ENCODE data around the gene RPS19. TPM values are rescaled to one million over a fixed set of nuclear protein-coding genes. Genes with fewer than 3 reads are reported as not detected.
A peak's percentile ranks its signal among the peaks of the same experiment; 100 is the strongest.

The RPS19 gene
- 1,113 and 1,209 TPM in 2 replicates for total RNA-seq

DNA sequence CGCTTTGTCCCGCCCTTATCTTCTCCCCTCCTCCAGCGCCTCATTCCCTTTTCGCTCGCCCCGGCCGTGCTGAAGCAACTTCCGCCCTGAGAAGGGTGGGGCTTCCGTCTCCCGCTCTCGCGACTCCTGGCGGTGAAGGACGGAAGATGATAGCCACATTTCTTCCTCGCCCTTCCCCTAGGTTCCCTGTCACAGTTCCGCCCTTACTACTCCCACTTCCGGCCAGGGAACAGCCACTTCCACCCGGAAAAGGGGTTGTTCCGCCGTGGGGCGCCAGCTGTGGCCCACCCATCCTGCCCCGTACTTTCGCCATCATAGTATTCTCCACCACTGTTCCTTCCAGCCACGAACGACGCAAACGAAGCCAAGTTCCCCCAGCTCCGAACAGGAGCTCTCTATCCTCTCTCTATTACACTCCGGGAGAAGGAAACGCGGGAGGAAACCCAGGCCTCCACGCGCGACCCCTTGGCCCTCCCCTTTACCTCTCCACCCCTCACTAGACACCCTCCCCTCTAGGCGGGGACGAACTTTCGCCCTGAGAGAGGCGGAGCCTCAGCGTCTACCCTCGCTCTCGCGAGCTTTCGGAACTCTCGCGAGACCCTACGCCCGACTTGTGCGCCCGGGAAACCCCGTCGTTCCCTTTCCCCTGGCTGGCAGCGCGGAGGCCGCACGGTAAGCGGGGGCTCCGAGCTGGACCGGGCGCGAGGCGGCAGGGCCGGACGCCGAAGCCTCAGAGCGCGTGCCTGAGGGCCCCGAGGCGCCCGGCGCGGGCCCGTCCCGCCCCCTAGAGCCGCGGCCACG is at the start of gene RPS19:
RPS19 (plus strand) TSS at position 638 of the 801 bp plus-strand sequence. CDS start 520 bp downstream, outside the sequence.
- DNase-seq (ENCODE audit: low read depth in 2 of 2) = peak; percentile 98 to 99

GRCh38 chr19:41810301-41810700 is 49.8 kb upstream of the RPS19 start:
- DNase-seq (ENCODE audit: low read depth in 2 of 2) = no peak

GRCh38 chr19:41811036-41811435 is 49.0 kb upstream of the RPS19 start:
- no peak for DNase-seq (ENCODE audit: low read depth in 2 of 2)

GRCh38 chr19:41811981-41812380 is 48.1 kb upstream of the RPS19 start:
- no peak for DNase-seq (ENCODE audit: low read depth in 2 of 2)

DNA sequence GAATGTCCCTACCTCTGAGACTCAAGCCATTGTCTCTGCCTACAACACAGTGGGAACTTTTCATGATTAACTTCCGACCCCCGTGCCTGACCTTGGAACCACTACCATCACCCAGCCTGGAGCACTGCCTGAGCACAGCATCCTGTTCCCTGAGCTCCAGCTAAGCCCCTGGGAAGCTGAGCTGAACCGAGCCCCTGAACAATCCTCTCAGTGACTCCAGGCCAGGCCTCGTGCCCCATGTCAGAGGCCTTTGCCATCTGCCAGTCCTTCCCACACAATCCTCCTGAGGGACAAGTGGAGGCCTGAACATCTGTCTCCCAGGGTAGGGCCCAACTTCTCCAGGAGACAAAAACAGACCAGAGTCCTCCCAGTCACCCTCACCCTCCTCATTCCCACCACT is 46.1 kb upstream of the RPS19 start:
- DNase-seq (ENCODE audit: low read depth in 2 of 2) = no peak

DNA sequence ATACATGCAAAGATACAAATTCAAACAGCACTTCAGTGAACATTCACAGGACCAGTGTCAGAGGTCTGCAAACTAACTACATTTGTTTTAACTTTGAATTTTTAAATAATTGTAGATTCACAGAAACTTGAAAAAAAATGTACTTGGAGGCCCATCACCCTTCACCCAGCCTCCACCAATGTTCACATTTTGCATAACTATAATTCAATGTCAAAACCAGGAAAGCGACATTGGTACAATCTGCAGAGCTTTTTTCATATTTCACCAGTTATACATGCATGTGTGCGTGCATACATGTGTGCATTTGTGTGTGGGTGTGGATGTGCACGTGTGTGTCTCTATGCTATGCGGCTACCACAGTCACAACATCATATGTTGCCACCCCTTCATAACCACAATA is 44.8 kb upstream of the RPS19 start:
- no peak for DNase-seq (ENCODE audit: low read depth in 2 of 2)

GRCh38 chr19:41816761-41817160 is 43.3 kb upstream of the RPS19 start:
- DNase-seq (ENCODE audit: low read depth in 2 of 2) = peak in 1 of 2 donors; percentile 63

GRCh38 chr19:41821003-41821735 is 38.9 kb upstream of the RPS19 start:
- DNase-seq (ENCODE audit: low read depth in 2 of 2) = peak; percentile 52 to 76

DNA sequence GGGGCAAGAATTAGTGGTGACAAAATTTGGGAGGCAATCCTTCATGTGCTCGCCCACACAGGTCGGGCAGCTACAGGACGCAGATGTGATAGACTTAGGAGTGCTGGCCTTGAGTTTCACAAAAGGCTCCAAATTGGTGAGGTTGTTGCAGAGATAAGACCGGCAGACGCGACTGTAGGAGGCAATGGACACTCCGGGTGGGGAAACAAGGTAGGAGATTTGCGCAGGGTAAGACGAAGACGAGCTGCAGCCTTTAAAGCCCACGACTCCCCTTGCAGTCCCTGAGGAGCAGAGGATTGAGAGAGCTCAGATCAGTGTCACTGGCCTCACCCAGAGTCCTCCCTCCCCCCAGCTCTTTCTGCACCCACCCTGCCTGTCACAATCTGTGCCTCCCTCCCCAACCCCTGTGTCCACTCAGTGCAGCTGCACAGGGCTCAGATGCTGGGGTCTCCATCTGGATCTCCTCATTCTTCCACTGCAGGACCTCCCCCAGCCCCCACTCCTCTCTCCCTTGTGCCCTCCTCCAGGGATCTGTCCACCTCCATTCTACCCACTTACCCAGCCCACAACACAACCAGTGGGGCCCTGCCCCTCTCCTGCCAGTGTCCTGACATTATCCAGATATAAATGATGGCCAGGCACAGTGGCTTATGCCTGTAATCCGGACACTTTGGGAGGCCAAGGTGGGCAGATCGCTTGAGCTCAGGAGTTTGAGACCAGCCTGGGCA is 21.9 kb upstream of the RPS19 start:
- no peak for DNase-seq (ENCODE audit: low read depth in 2 of 2)

- DNase-seq (ENCODE audit: low read depth in 2 of 2) = no peak
Observed at GRCh38 chr19:41839211-41839610, 20.8 kb upstream of the RPS19 start.

DNA sequence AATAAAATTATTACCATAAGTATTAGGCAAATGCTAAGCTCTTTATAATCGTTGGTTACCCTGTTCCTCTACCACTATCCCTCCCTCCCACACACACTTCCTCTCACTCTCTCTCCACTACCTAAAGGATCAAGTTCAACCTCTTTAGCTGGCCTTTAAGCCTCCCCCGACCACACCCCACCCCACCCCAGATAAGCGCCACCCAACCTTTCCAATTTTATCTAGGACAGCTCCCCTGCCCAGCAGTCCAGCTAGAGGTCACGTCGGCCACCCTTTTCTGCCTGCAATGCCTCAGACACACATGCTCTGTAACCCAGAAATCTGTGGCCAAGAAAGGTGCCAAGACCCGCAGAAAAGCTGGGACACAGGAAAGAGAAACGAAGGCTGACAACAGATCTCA is 16.7 kb upstream of the RPS19 start:
- no peak for DNase-seq (ENCODE audit: low read depth in 2 of 2)

- DNase-seq (ENCODE audit: low read depth in 2 of 2) = no peak
Observed at GRCh38 chr19:41844601-41845000, 15.5 kb upstream of the RPS19 start, which contains the start of gene LYPD4. Gene LYPD4, minus strand, starts transcription at chr19:41844683. Its CDS starts 5,398 bp downstream, at chr19:41839285.

GRCh38 chr19:41845001-41845050 is 15.2 kb upstream of the RPS19 start, which contains the start of gene DMRTC2:
Gene DMRTC2, plus strand, starts transcription at chr19:41845042. Its CDS starts 2,387 bp downstream, at chr19:41847429.
- no peak for DNase-seq (ENCODE audit: low read depth in 2 of 2)

DNA sequence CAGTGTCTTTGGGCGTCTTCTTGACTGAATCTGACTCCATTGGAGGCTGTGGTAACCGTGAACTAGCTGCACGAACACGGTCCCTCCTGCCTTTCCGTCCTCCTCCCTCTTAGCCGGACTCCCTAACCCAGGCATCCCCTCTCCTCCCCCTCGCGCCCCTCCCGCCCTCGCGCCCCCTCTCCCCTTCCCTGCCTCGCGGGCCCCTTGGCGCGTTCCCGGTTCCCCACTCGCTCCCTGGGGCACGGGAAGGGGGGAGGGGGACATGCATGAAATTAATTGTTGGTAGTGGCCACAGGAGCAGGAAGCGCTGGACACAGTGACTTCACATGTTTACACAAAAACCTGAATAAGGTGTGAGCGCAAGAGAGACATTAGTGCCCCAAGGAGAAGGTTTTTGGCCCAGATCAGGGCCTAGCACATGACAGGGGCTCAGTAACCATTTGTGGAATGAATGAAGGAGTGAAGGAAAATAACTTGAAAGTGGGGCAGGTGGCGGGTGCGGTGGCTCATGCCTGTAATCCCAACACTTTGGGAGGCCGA is 14.9 kb upstream of the RPS19 start:
- no peak for DNase-seq (ENCODE audit: low read depth in 2 of 2)

DNA sequence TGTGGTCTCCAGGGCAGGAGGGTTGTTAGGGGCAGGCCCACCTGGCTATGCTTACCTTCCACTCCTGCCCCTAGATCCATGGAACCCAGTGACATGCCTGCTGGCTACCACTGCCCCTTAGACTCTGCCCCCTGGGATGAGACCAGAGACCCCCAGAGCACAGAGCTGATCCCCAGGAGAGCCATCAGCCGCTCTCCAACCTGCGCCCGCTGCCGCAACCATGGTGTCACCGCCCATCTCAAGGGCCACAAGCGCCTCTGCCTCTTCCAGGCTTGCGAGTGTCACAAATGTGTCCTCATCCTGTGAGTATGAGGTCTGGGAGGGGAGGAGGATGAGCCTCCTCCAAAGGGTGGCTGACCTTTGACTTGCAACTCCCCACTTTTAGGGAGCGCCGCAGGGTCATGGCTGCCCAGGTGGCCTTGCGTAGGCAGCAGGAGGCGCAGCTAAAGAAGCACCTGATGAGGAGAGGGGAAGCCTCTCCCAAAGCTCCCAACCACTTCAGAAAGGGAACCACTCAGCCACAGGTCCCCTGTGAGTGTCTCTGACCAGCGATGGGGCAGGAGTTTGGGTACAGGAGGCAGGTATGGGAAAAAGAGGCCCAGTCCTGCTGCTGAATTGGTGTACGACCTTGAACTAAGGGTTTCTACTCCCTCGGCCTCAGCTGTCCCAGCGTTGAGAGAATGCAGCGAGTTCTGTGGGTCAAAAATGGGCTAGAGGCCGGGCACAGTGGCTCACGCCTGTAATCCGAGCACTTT is 12.5 kb upstream of the RPS19 start:
- DNase-seq (ENCODE audit: low read depth in 2 of 2) = no peak

GRCh38 chr19:41848666-41849065 is 11.4 kb upstream of the RPS19 start:
- DNase-seq (ENCODE audit: low read depth in 2 of 2) = no peak

DNA sequence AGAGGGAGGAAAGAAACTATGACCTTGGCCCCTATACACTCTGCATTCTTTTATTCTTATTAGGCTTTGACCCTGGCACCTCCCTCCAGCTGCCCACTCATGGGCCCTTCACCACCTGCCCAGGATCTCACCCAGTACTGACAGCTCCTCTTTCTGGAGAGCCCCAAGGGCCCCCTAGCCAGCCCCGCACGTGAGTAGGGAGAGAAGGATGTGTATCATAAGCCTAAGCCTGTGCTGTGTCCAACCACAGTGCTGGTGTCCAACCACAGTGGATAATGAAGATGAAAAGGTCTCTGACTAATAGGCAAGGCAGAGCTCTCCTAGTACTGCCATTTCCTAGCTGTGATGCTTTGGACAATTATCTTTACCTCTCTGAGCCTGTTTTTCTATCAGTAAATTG is 11.0 kb upstream of the RPS19 start:
- DNase-seq (ENCODE audit: low read depth in 2 of 2) = no peak

GRCh38 chr19:41850381-41850780 is 9.7 kb upstream of the RPS19 start:
- DNase-seq (ENCODE audit: low read depth in 2 of 2) = no peak

GRCh38 chr19:41851456-41851855 is 8.6 kb upstream of the RPS19 start:
- DNase-seq (ENCODE audit: low read depth in 2 of 2) = no peak

DNA sequence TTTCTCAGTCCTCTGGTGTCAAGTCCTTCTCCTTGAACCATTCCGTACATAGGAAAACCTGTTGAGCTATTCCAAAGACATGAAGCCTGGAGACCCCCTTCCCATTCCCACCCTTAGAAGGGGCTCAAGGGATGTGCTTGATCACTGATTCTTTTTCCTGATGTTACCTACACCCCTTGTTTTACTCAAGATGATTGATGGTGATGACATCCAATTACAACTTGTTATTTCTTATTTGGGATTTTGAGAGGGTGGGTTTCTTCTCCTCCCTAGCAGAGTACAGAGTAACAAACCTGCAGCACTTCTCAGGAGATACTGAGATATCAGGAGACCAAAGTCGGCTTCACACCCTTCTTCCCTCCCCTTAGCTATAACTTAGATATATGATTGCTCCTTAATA is 6.7 kb upstream of the RPS19 start:
- no peak for DNase-seq (ENCODE audit: low read depth in 2 of 2)

DNA sequence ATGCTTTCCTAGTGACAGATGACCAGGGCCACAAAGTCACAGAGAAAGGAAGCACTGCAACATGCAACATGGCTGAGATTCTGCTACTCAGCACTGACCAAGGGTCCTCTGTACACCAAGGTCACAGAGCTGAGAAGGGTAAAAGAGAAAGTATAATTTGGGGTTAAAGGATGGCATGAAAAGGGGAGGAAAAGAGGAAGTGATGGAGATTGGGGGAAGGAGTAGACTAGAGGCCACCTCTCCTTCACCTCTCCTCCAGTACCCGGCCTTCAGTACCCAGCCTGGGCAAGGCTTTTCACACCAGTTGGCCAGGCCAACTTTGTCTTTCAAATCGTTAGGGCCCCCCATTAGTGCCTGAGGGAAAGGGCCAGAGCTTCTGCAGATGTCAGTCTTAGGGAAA is 6.3 kb upstream of the RPS19 start:
- DNase-seq (ENCODE audit: low read depth in 2 of 2) = no peak

DNA sequence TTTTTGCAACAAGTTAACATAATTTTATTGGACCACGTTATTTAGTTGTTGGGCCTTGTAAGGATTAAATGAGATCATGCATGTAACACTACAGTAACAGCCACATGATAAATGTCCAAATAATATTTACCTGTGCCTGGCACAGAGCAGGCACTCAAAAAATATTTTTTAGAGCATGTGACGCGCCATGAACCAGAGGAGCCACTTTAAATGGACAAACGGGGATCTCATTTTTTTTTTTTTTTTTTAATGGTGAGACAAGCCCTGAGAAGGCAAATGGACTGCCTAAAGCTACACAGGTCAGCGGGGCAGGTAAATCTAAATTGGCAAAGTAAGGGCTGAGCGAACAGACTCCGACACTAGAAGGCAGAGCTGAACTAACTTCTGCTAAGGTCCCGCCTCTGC is 840 bp upstream of the RPS19 start:
- DNase-seq (ENCODE audit: low read depth in 2 of 2) = no peak
